Spleen (tissue), 11 donors: ENCODE data around the gene SLC4A8. TPM values are rescaled to one million over a fixed set of nuclear protein-coding genes. Genes with fewer than 3 reads are reported as not detected.

Source experiments
- DNase-seq: peaks from one replicate; pipeline ENCODE4 v3.0.0-alpha.2; 2020
- H3K27ac ChIP-seq, 8 donors: fragments of 200-600 bp; sonication (generic) in 7 of 8; 1 replicate in 4 of 8; 2 replicates in 4 of 8; pipeline versions ENCODE4 v1.5.0 to v1.8.0; 2016 to 2021; ENCODE audit warnings: inconsistent platforms in 4 of 8, mild to moderate bottlenecking in 4 of 8, moderate library complexity in 1 of 8
- H3K27me3 ChIP-seq, 7 donors: fragments of 200-600 bp; sonication (generic) in 6 of 7; replicated peaks in 1 of 7; 1 replicate in 4 of 7; 2 replicates in 3 of 7; pipeline versions ENCODE4 v1.5.0 to v1.8.0; 2016 to 2021; ENCODE audit warnings: inconsistent platforms in 3 of 7, mild to moderate bottlenecking in 1 of 7
- H3K36me3 ChIP-seq, 6 donors: fragments of 200-600 bp; sonication (generic) in 5 of 6; 1 replicate in 4 of 6; 2 replicates in 2 of 6; pipeline versions ENCODE4 v1.5.0 to v1.8.0; 2016 to 2021; ENCODE audit warnings: inconsistent platforms in 2 of 6
- H3K4me1 ChIP-seq, 6 donors: fragments of 200-600 bp; sonication (generic) in 5 of 6; 1 replicate in 3 of 6; 2 replicates in 3 of 6; pipeline versions ENCODE4 v1.5.0 to v1.8.0; 2016 to 2021; ENCODE audit warnings: inconsistent platforms in 3 of 6
- H3K4me3 ChIP-seq, 8 donors: fragments of 200-600 bp; sonication (generic) in 7 of 8; 1 replicate in 4 of 8; 2 replicates in 4 of 8; pipeline versions ENCODE4 v1.5.0 to v1.8.0; 2016 to 2021; ENCODE audit warnings: inconsistent platforms in 4 of 8, mild to moderate bottlenecking in 4 of 8, moderate library complexity in 2 of 8
- H3K9me3 ChIP-seq, 8 donors: fragments of 200-600 bp; sonication (generic) in 7 of 8; 1 replicate in 4 of 8; 2 replicates in 4 of 8; pipeline versions ENCODE4 v1.5.0 to v1.8.0; 2016 to 2021; ENCODE audit warnings: inconsistent platforms in 4 of 8
- CTCF ChIP-seq, 11 experiments: fragments of 200-600 bp in 7 of 11; fragments of 450-650 bp in 4 of 11; sonication (generic) in 4 of 11; IDR thresholded peaks in 8 of 11; conservative IDR thresholded peaks in 3 of 11; 1 replicate in 7 of 11; 2 replicates in 4 of 11; pipeline versions ENCODE4 v1.4.0 to v1.8.0; 2016 to 2021; ENCODE audit warnings: antibody characterized with exemption in 11 of 11, inconsistent platforms in 4 of 11, mild to moderate bottlenecking in 1 of 11
- POLR2A ChIP-seq, 3 donors: fragments of 450-650 bp; IDR thresholded peaks; one replicate each; pipeline ENCODE4 v1.5.1; 2017; ENCODE audit warnings: antibody characterized with exemption in 3 of 3, mild to moderate bottlenecking in 1 of 3
- POLR2AphosphoS5 ChIP-seq, 3 donors: sonication (generic); formaldehyde crosslinking; IDR thresholded peaks; one replicate each; pipeline ENCODE4 v1.5.1; 2017; ENCODE audit warnings: antibody characterized with exemption in 3 of 3
- WGBS, 5 donors: extraction: QIAGEN DNeasy Blood & Tissue Kit in 3 of 5; methylation state at CpG; one replicate each; pipeline versions ENCODE4 v1.1.5 to v1.1.7; 2013 to 2018; 5-methylcytosine and 5-hydroxymethylcytosine counted together
- intact Hi-C: fragments of 100-400 bp; cut with DNase I; formaldehyde crosslinking; loops from one replicate; pipeline ENCODE4 v1.15.0; 2023; ENCODE audit warnings: low total_unique reads
- polyA plus RNA-seq, 3 donors: library from polyadenylated mRNA; stranded (reverse); fragments of 200-250 nt; gene quantifications; one replicate each; pipeline ENCODE4 v1.2.1, GENCODE V29; 2013
- total RNA-seq, 7 donors: library from RNA; depleted of rRNA in 3 of 7; stranded (reverse); fragments of >200 nt in 3 of 7; fragmentation: NEBNext Ultra II Directional in 4 of 7; extraction: Animal tissue kit (Norgen Biotek cat#: 25700) in 4 of 7; gene quantifications; one replicate each; pipeline versions ENCODE4 v1.1.0 to v1.2.1, GENCODE V29; 2016 to 2021
- donor health status: healthy with polysubstance abuse.
- donor health status: DM: no; HTN: no; CAD: no; lungs with moderate emphysema.
- donor health status: DM: no; HTN: no; CAD: no.
- donor health status: Bipolar disorder and iron deficiency.
- donor health status: healthy.
- donor health status: DM: no; HTN: no; CAD: no.
- donor health status: DM: yes; HTN: yes; CAD: no.

SLC4A8 gene
- total and polyA plus RNA-seq, 10 donors: 0.88 to 9.7 (median 4.8) TPM

GRCh38 chr12:51471111-51471864 is 46.7 kb downstream of the SLC4A8 start:
- Histone ChIP-seq H3K27ac (no peak overlapping the region), H3K36me3 (peaks cover 0 to 5% (median 0%) of the 10 kb centered on the region in 6 donors), H3K27me3 (peaks cover 0 to 35% (median 0%) of the 10 kb centered on the region in 7 donors), H3K4me1 (peaks cover 0 to 13% (median 0%) of the 10 kb centered on the region in 6 donors), H3K4me3 (no peak overlapping the region), H3K9me3 (no peaks in the 10 kb centered on the region)
- no peak for DNase-seq
- 61 to 78% (median 71%) methylated on average over 7 of the region's 7 CpGs for WGBS, 5 donors
- intact Hi-C loops: no loop called here
- TF ChIP-seq POLR2A (IDR thresholded peaks at IDR 0.05): no peak
- no peak for TF ChIP-seq CTCF (IDR thresholded peaks at IDR 0.05 in 8 of 11, conservative IDR thresholded peaks at IDR 0.05 in 3 of 11)
- no peak for TF ChIP-seq POLR2AphosphoS5 (IDR thresholded peaks at IDR 0.05)

GRCh38 chr12:51472984-51473383 is 48.4 kb downstream of the SLC4A8 start:
- Histone ChIP-seq H3K9me3 (no peaks in the 10 kb centered on the region), H3K27ac (no peak overlapping the region), H3K4me3 (no peak overlapping the region), H3K27me3 (peaks cover 0 to 35% (median 0%) of the 10 kb centered on the region in 7 donors), H3K36me3 (peaks cover 0 to 5% (median 0%) of the 10 kb centered on the region in 6 donors), H3K4me1 (peaks cover 0 to 13% (median 0%) of the 10 kb centered on the region in 6 donors)
- 91 to 97% (median 94%) methylated on average over 2 of the region's 2 CpGs for WGBS, 5 donors
- DNase-seq: no peak
- intact Hi-C loops: no loop called here
- TF ChIP-seq POLR2A (IDR thresholded peaks at IDR 0.05): no peak
- no peak for TF ChIP-seq CTCF (IDR thresholded peaks at IDR 0.05 in 8 of 11, conservative IDR thresholded peaks at IDR 0.05 in 3 of 11)
- no peak for TF ChIP-seq POLR2AphosphoS5 (IDR thresholded peaks at IDR 0.05)

- DNase-seq: no peak
- Histone ChIP-seq H3K36me3 (peaks cover 0 to 5% (median 0%) of the 10 kb centered on the region in 6 donors), H3K27ac (no peak overlapping the region), H3K9me3 (no peaks in the 10 kb centered on the region), H3K27me3 (peaks cover 0 to 27% (median 0%) of the 10 kb centered on the region in 7 donors), H3K4me3 (no peak overlapping the region), H3K4me1 (peaks cover 0 to 13% (median 0%) of the 10 kb centered on the region in 6 donors)
- WGBS, 5 donors: 79 to 97% (median 92%) methylated on average over 2 of the region's 2 CpGs
- intact Hi-C loops: no loop called here
- no peak for TF ChIP-seq CTCF (IDR thresholded peaks at IDR 0.05 in 8 of 11, conservative IDR thresholded peaks at IDR 0.05 in 3 of 11)
- no peak for TF ChIP-seq POLR2AphosphoS5 (IDR thresholded peaks at IDR 0.05)
- no peak for TF ChIP-seq POLR2A (IDR thresholded peaks at IDR 0.05)
Observed at GRCh38 chr12:51473947-51474346, 49.3 kb downstream of the SLC4A8 start.

- Histone ChIP-seq H3K9me3 (no peaks in the 10 kb centered on the region), H3K4me1 (peaks cover 0 to 13% (median 0%) of the 10 kb centered on the region in 6 donors), H3K4me3 (no peak overlapping the region), H3K27ac (no peak overlapping the region), H3K27me3 (peaks cover 0 to 15% (median 0%) of the 10 kb centered on the region in 7 donors), H3K36me3 (peaks cover 0 to 5% (median 0%) of the 10 kb centered on the region in 6 donors)
- WGBS, 5 donors: 83 to 94% (median 88%) methylated on average over 1 of the region's 1 CpG
- no peak for TF ChIP-seq POLR2AphosphoS5 (IDR thresholded peaks at IDR 0.05)
- no peak for TF ChIP-seq POLR2A (IDR thresholded peaks at IDR 0.05)
- TF ChIP-seq CTCF (IDR thresholded peaks at IDR 0.05 in 8 of 11, conservative IDR thresholded peaks at IDR 0.05 in 3 of 11): no peak
- DNase-seq: no peak
- intact Hi-C loops: no loop called here
Observed at GRCh38 chr12:51475543-51475942, 50.9 kb downstream of the SLC4A8 start.
